ENCODE data around the gene PYROXD2.

GRCh38 chr10:98433881-98434732 is 19.1 kb upstream of the PYROXD2 start:
- TF ChIP-seq OSR1 (CRISPR knock-in tag; IDR thresholded peaks at IDR 0.05): no peak
- TF ChIP-seq GLIS3 (CRISPR knock-in tag; IDR thresholded peaks at IDR 0.05): no peak
- TF ChIP-seq RARB (CRISPR knock-in tag; IDR thresholded peaks at IDR 0.05): no peak
- no peak for TF ChIP-seq CSRNP3 (CRISPR knock-in tag; IDR thresholded peaks at IDR 0.05)
- no peak for TF ChIP-seq CSDC2 (CRISPR knock-in tag; IDR thresholded peaks at IDR 0.05)

Data from SK-N-SH treated with all-trans-retinoic acid at 6 μM for 48 hours (cell line).